Sigmoid colon (tissue), 7 donors: ENCODE measurements around the gene KDM6A. TPM values are rescaled to one million over a fixed set of nuclear protein-coding genes. Genes with fewer than 3 reads are reported as not detected.

Source experiments
- DNase-seq: peaks from one replicate; pipeline ENCODE4 v3.0.0-alpha.2; 2019
- H3K27ac ChIP-seq, 4 donors: fragments of 200-600 bp; sonication (generic); one replicate each; pipeline ENCODE4 v1.5.1; 2016 to 2019; ENCODE audit warnings: mild to moderate bottlenecking in 1 of 4
- H3K27me3 ChIP-seq, 3 donors: fragments of 200-600 bp; sonication (generic); one replicate each; pipeline ENCODE4 v1.5.1; 2019; ENCODE audit warnings: mild to moderate bottlenecking in 1 of 3
- H3K36me3 ChIP-seq, 4 donors: fragments of 200-600 bp; sonication (generic); one replicate each; pipeline ENCODE4 v1.5.1; 2016 to 2019
- H3K4me1 ChIP-seq, 4 donors: fragments of 200-600 bp; sonication (generic); one replicate each; pipeline ENCODE4 v1.5.1; 2017 to 2019
- H3K4me3 ChIP-seq, 4 donors: fragments of 200-600 bp; sonication (generic); one replicate each; pipeline ENCODE4 v1.5.1; 2017 to 2019; ENCODE audit warnings: mild to moderate bottlenecking in 2 of 4, moderate library complexity in 1 of 4
- H3K9me3 ChIP-seq, 4 donors: fragments of 200-600 bp in 3 of 4; sonication (generic) in 3 of 4; one replicate each; pipeline versions ENCODE4 v1.5.1 to v1.6.1; 2013 to 2019
- CTCF ChIP-seq, 4 experiments: fragments of 450-650 bp in 3 of 4; fragments of 200-600 bp in 1 of 4; IDR thresholded peaks; one replicate each; pipeline ENCODE4 v1.5.1; 2016 to 2019; ENCODE audit warnings: antibody characterized with exemption in 4 of 4, mild to moderate bottlenecking in 3 of 4, moderate library complexity in 2 of 4
- EP300 ChIP-seq, 4 donors: sonication (generic); formaldehyde crosslinking; IDR thresholded peaks; one replicate each; pipeline ENCODE4 v1.6.1; 2017; ENCODE audit warnings: antibody characterized with exemption in 4 of 4
- POLR2A ChIP-seq, 2 donors: fragments of 450-650 bp; IDR thresholded peaks; one replicate each; pipeline ENCODE4 v1.6.1; 2016; ENCODE audit warnings: antibody characterized with exemption in 2 of 2, mild to moderate bottlenecking in 2 of 2, moderate library complexity in 2 of 2
- POLR2AphosphoS5 ChIP-seq, 4 donors: sonication (generic); formaldehyde crosslinking; IDR thresholded peaks; one replicate each; pipeline ENCODE4 v1.6.1; 2017; ENCODE audit warnings: antibody characterized with exemption in 4 of 4
- WGBS, 2 donors: extraction: QIAGEN DNeasy Blood & Tissue Kit; methylation state at CpG; one replicate each; pipeline ENCODE4 v1.1.7; 2013; 5-methylcytosine and 5-hydroxymethylcytosine counted together
- intact Hi-C: fragments of 100-400 bp; cut with DNase I; formaldehyde crosslinking; loops from one replicate; pipeline ENCODE4 v1.15.1; 2023
- polyA plus RNA-seq, 3 donors: library from polyadenylated mRNA; stranded (reverse); fragments of 200-250 nt; gene quantifications; one replicate each; pipeline ENCODE4 v1.2.3, GENCODE V29; 2013
- total RNA-seq, 4 donors: library from RNA; depleted of rRNA; stranded (reverse); fragments of >200 nt; gene quantifications; one replicate each; pipeline ENCODE4 v1.1.0, GENCODE V29; 2016
- donor health status: healthy with polysubstance abuse.
- donor health status: Bipolar disorder and iron deficiency.
- donor health status: healthy.

KDM6A gene
- total and polyA plus RNA-seq, 7 donors, result 8.6 to 35.7 (median 17.9) TPM

GRCh38 chrX:44871931-44872820 is 812 bp upstream of the KDM6A start:
- no peaks in the 10 kb centered on the region for H3K36me3 ChIP-seq
- intact Hi-C loops, result loop anchor here (2.0 kb wide), 4 partner anchors 199 to 913 kb away; partner anchors contain the start of gene FUNDC1
- peak; percentile 77 for DNase-seq
- no peaks in the 10 kb centered on the region for H3K9me3 ChIP-seq
- H3K27ac ChIP-seq, result peak overlapping the region; percentile 97 to 100 (median 99)
- H3K4me3 ChIP-seq, result peak overlapping the region; percentile 75 to 100 (median 86)
- H3K27me3 ChIP-seq, result no peaks in the 10 kb centered on the region
- TF ChIP-seq POLR2A (IDR thresholded peaks at IDR 0.05) (no peak), POLR2AphosphoS5 (IDR thresholded peaks at IDR 0.05) (no peak), CTCF (IDR thresholded peaks at IDR 0.05) (no peak), EP300 (IDR thresholded peaks at IDR 0.05) (no peak)
- H3K4me1 ChIP-seq, result peaks cover 0 to 33% (median 6%) of the 10 kb centered on the region in 4 donors
- 1% methylated on average over 60 of the region's 60 CpGs for WGBS, 2 donors

DNA sequence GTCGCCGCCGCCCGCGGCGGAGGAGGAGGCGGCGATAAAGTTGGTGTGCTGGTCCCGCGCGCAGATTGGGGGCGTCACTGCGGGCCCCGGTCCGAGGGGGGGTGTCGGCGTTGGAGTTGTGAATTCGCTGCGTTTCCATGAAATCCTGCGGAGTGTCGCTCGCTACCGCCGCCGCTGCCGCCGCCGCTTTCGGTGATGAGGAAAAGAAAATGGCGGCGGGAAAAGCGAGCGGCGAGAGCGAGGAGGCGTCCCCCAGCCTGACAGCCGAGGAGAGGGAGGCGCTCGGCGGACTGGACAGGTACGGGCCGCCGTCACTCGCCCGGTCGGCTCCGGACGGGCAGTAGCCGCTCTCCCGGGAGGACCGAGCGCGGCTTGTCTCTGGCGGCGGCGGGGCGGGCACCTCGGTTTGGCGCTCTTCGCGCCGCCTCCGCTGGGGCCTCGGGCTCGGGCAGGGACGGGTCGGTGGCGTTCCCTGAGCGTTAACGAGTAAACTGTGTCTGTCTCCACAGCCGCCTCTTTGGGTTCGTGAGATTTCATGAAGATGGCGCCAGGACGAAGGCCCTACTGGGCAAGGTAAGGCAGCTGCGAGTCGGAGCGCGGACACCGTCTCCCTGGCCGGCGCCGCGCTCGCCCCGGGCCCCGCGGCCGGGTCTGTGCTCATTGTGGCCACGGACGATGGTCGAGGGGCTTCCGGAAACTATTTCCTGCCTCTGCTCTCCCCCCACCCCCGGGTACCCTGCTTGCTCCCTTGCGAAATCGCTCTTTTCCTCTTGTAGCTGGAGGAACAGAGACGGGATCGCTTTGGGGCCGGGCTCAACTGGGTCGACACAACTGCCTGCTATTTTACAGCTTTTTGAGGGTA is 658 bp downstream of the KDM6A start:
- TF ChIP-seq POLR2AphosphoS5 (IDR thresholded peaks at IDR 0.05) (peak in 1 of 4 donors; percentile 15), POLR2A (IDR thresholded peaks at IDR 0.05) (no peak)
- peak overlapping the region; percentile 97 to 100 (median 99) for H3K27ac ChIP-seq
- H3K4me3 ChIP-seq, result peak overlapping the region; percentile 75 to 100 (median 86)
- DNase-seq, result peak; percentile 81
- no peaks in the 10 kb centered on the region for H3K36me3 ChIP-seq
- H3K9me3 ChIP-seq, result no peaks in the 10 kb centered on the region
- no peaks in the 10 kb centered on the region for H3K27me3 ChIP-seq
- 0% methylated on average over 99 of the region's 99 CpGs for WGBS, 2 donors
- H3K4me1 ChIP-seq, result peaks cover 0 to 35% (median 8%) of the 10 kb centered on the region in 4 donors
- intact Hi-C loops, result loop anchor here (2.0 kb wide), 4 partner anchors 197 to 915 kb away; partner anchors contain the start of gene FUNDC1

- peak overlapping the region; percentile 97 to 100 (median 99) for H3K27ac ChIP-seq
- no peaks in the 10 kb centered on the region for H3K9me3 ChIP-seq
- no peaks in the 10 kb centered on the region for H3K27me3 ChIP-seq
- DNase-seq, result no peak
- peaks cover 0 to 44% (median 9%) of the 10 kb centered on the region in 4 donors for H3K4me1 ChIP-seq
- peak overlapping the region; percentile 75 to 100 (median 86) for H3K4me3 ChIP-seq
- 0 to 1% methylated on average over 14 of the region's 14 CpGs for WGBS, 2 donors
- intact Hi-C loops, result no loop called here
- H3K36me3 ChIP-seq, result no peaks in the 10 kb centered on the region
- TF ChIP-seq POLR2AphosphoS5 (IDR thresholded peaks at IDR 0.05), result no peak
- no peak for TF ChIP-seq CTCF (IDR thresholded peaks at IDR 0.05)
- TF ChIP-seq EP300 (IDR thresholded peaks at IDR 0.05), result no peak
- no peak for TF ChIP-seq POLR2A (IDR thresholded peaks at IDR 0.05)
These were observed 1.6 kb downstream of the KDM6A start for GRCh38 chrX:44874420-44875184.

GRCh38 chrX:44875185-44875489 is 2.1 kb downstream of the KDM6A start:
- Histone ChIP-seq H3K4me1 (peaks cover 0 to 46% (median 9%) of the 10 kb centered on the region in 4 donors), H3K9me3 (no peaks in the 10 kb centered on the region), H3K4me3 (peak overlapping the region; percentile 75 to 100 (median 86)), H3K36me3 (no peaks in the 10 kb centered on the region), H3K27me3 (no peaks in the 10 kb centered on the region), H3K27ac (peak overlapping the region; percentile 97 to 100 (median 99))
- DNase-seq, result no peak
- no peak for TF ChIP-seq POLR2A (IDR thresholded peaks at IDR 0.05)
- TF ChIP-seq CTCF (IDR thresholded peaks at IDR 0.05), result no peak
- no peak for TF ChIP-seq EP300 (IDR thresholded peaks at IDR 0.05)
- TF ChIP-seq POLR2AphosphoS5 (IDR thresholded peaks at IDR 0.05), result no peak
- intact Hi-C loops, result no loop called here
- WGBS, 2 donors, result 2 to 10% methylated on average over 5 of the region's 5 CpGs
